ENCODE results near the gene KLK11.
"Not testable (repeated sequence)": the region's sequence is repeated elsewhere in the genome, so short reads cannot be mapped to it uniquely, and the experiment has no call there.

KLK11 gene

GRCh38 chr19:51007488-51007887, 18.9 kb downstream of the KLK11 start:
- in situ Hi-C loops (cut with MboI; ENCODE audit: low sequenced_read_pairs): no loop called here

DNA sequence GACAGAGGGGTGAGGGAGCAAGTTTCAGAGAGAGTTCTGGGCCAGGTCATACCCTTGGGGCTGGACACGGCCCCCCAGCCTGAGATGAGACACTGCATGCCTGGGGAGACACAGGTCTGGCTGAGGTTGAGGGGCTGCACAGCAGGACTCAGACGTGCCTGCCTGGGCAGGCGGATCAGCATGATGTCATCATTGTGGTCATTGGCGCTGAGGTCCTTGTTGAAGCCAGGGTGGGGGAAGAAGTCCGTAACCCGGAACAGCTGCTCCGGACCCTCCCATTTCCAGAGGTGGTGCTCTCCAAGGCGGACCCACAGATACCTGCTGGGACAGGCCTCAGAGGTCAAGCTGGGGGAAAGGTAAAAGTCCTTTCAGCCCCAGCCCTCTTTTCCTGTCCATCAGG, 20.0 kb downstream of the KLK11 start:
- in situ Hi-C loops (cut with MboI; ENCODE audit: low sequenced_read_pairs): no loop called here

GRCh38 chr19:51005248-51005647, 21.2 kb downstream of the KLK11 start:
- in situ Hi-C loops (cut with MboI; ENCODE audit: low sequenced_read_pairs): no loop called here

- in situ Hi-C loops (cut with MboI; ENCODE audit: low sequenced_read_pairs): no loop called here
Measured at GRCh38 chr19:51003316-51003715, 23.1 kb downstream of the KLK11 start.

DNA sequence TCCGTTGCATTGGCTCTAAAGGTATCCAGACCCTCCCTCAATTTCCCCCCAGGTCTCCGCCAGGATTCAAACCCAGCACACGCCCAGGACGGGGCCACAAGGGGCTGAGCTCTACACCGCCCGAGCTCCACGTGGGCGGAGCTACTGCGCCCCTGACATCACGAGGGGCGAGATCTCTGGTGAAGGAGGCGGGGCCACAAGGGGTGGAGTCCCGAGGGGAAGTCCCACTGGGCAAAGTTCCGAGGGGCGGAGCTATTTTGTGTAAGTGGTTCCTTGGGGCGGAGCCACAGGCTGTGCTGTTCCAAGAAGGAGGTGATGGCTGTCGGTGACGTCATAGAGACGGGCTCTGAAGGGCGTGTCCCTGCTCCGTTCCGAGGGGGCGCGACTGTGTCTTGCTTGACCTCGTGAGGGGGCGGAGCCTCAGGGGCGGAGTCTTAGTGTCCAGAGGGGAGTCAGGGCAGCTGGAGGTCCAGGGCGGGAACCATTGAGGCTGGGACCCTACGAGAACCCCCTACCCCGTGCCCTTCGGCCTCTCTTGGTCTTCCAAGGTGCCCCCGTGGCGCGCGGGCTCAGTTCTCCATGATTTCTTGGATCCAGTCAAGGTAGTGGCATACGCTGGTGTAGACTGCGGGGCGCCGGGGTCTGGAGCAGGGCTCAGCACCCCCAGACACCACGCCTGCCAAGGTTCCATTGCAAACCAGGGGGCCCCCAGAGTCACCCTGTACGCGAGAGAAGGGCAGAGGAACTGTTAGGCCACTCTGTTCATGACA, 23.7 kb downstream of the KLK11 start:
- in situ Hi-C loops (cut with MboI; ENCODE audit: low sequenced_read_pairs): no loop called here

- in situ Hi-C loops (cut with MboI; ENCODE audit: low sequenced_read_pairs): no loop called here
Measured at GRCh38 chr19:51002089-51002532, 24.3 kb downstream of the KLK11 start.

GRCh38 chr19:51001515-51001914, 24.9 kb downstream of the KLK11 start, which contains the start of gene KLK8:
KLK8 (minus strand) TSS chr19:51001604; CDS start chr19:51001167, 437 bp downstream.
- in situ Hi-C loops (cut with MboI; ENCODE audit: low sequenced_read_pairs): no loop called here

- in situ Hi-C loops (cut with MboI; ENCODE audit: low sequenced_read_pairs): no loop called here
Measured at GRCh38 chr19:51000981-51001380, 25.4 kb downstream of the KLK11 start.

GRCh38 chr19:51000426-51000825, 26.0 kb downstream of the KLK11 start:
- in situ Hi-C loops (cut with MboI; ENCODE audit: low sequenced_read_pairs): no loop called here

DNA sequence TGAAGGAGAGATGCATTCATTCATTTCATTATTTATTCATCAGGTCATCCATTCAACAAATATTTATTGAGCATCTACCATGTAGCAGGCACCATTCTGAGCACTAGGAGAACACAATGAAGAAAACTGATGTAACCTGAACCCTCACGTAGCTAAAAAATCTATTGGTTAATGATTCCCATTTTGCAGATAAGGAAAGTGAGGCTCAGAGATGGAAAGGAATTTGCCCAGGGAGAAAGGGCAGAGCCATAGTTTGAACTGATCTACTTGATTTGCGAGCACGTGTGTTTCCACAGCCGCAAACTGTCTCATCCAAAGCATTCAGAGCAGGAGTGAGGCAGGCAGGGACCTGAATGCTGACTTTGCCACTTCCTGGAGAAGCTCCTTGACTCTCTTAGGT, 27.7 kb downstream of the KLK11 start:
- in situ Hi-C loops (cut with MboI; ENCODE audit: low sequenced_read_pairs): no loop called here

DNA sequence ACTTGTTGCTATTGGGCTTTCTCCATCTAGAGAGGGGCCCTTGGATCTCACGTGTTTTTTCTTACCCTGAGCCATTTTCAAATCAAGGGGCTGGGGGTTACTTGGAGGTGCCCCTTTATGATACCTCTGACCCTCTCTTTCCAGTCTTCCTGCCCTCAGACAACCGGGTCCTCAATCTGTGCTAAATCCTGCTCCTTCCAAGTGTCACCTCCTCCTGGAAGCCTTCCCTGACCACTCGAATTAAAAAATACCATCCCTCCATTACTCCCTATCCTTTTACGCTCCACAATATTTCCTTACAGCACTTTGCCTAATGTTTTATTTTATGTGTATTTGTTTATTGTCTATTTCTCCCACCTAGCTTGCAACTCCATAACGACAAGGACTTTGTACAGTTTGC, 28.4 kb downstream of the KLK11 start:
- in situ Hi-C loops (cut with MboI; ENCODE audit: low sequenced_read_pairs): no loop called here

DNA sequence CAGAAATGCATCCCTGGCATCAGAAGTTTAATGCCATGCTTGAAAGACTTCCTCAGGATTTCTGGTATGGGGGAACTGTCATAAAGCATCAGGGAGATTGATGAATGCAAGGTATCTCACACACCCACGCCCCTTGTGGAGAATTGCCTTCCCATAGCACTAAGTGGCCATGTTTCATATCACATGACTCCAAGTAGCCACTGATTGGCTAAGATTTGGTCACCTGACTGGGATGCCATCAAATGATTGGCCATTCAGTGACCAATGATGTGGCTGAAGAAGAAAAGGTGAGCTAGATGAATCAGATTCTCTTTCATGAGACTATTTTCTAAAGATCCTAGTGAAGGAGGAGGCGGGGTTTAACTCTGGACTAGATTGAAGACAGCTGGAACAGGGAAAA, 32.3 kb downstream of the KLK11 start:
- in situ Hi-C loops (cut with MboI; ENCODE audit: low sequenced_read_pairs): no loop called here

- in situ Hi-C loops (cut with MboI; ENCODE audit: low sequenced_read_pairs): no loop called here
Measured at GRCh38 chr19:50992666-50993035, 33.8 kb downstream of the KLK11 start.

- in situ Hi-C loops (cut with MboI; ENCODE audit: low sequenced_read_pairs): not testable (repeated sequence)
Measured at GRCh38 chr19:50984416-50984815, 42.0 kb downstream of the KLK11 start.

DNA sequence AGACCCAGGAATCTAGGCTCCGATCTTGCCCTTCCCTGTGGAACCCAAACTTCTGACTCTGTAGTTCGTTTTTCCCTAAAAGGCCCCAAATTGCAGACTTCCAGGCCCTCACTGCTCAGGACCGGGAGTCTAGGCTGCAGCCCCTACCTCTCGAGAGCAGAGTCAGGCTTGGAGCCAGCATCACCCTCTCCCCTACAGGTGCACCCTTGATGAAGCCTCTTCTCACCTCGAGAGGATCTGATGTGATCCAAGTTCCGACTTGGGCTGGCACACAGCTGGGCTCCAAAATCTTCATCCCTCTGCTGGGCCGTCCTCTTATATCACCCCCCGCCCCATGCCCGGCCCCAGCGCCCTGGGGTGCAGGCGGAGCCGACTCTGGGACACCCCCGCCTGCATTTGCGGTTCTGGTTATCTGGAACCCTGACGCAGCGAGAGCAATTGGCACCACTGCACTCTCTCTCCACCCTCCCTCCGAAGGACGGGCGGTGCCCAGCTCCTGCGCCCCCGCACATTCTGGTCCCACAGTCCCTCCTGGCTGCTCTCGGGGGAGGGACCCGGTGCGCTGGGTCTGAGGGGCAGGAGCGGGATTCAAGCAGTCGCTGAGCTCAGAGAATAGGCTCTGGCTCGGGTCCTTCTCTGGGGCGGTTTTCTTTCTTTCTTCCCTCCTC, 42.7 kb downstream of the KLK11 start, which contains the start of gene KLK7:
Gene KLK7 (minus strand): TSS at position 293 of the 668 bp plus-strand sequence. CDS start 1,518 bp downstream, outside the sequence.
- in situ Hi-C loops (cut with MboI; ENCODE audit: low sequenced_read_pairs): no loop called here

GRCh38 chr19:50982186-50982585, 44.2 kb downstream of the KLK11 start:
- in situ Hi-C loops (cut with MboI; ENCODE audit: low sequenced_read_pairs): no loop called here

DNA sequence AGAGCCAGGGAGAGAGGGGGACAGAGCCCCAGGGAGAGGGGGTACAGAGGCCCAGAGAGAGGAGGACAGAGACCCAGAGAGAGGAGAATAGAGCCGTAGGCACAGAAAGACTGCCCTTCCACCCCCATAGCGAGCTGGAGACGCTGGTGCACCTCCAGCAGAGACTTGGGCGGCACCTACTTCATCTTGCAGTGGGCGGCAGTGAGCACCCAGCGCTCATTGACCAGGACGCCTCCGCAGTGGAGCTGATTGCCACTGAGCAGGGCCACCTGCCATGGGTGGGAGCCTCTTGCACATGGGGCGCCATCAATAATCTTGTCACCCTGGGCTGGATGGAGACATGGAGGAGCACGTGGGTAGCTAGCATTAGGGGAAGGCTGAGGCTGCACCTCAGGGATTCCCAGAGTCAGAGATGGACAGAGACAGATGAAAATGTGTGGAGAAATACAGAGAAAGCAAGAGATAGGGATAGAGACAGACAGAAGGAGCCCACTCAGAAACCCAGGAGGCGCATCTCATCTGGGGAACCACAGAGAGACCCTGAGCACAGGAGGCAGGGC, 44.7 kb downstream of the KLK11 start:
- in situ Hi-C loops (cut with MboI; ENCODE audit: low sequenced_read_pairs): no loop called here

GRCh38 chr19:50980208-50980607, 46.2 kb downstream of the KLK11 start:
- in situ Hi-C loops (cut with MboI; ENCODE audit: low sequenced_read_pairs): no loop called here

DNA sequence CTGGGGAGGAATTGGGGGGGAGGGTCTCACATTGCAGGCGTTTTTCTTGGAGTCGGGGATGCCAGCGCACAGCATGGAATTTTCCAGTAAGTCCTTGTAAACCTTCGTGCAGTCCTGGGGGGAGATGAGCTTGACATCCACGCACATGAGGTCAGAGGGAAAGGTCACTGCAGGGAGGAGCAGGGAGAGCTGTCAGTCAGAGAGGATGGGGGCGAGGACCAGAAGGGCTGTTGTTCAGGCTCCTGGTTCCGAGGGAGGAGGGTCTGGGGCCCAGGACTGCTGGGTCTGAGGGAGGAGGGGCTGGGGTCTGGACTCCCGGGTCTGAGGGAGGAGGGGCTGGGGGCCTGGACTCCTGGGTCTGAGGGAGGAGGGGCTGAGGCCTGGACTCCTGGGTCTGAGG, 46.7 kb downstream of the KLK11 start:
- in situ Hi-C loops (cut with MboI; ENCODE audit: low sequenced_read_pairs): no loop called here

DNA sequence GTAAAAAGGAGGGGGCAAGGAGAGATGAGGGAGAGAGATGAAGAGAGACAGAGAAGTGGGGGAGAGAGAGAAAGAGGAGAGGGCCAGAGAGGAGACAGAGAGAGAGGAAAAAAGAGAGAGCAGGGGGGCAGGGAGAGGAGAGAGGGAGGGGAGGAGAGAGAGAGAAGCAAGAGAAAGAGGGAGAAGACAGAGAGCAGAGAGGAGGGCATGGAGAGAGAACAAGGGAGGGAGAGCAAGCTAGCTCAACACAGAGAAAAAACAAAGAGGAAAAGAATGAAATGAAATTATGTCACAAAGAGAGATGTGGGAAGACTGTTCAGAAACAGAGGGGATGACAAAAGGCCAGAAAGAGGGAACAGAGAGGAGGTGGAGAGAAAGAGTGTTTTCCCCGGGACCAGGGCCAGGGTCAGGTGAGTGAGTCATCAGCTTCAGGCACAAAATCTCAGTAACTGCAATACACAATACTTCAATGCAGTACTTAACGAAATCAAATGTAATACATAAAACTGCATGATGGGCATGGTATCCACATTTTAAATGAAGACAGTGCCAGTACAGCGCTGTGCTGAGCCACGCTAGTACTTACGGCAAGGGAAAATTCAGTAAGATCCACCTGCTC, 47.5 kb downstream of the KLK11 start:
- in situ Hi-C loops (cut with MboI; ENCODE audit: low sequenced_read_pairs): no loop called here

- in situ Hi-C loops (cut with MboI; ENCODE audit: low sequenced_read_pairs): no loop called here
Measured at GRCh38 chr19:50977626-50978025, 48.8 kb downstream of the KLK11 start.

GRCh38 chr19:50975766-50976165, 50.6 kb downstream of the KLK11 start:
- in situ Hi-C loops (cut with MboI; ENCODE audit: low sequenced_read_pairs): no loop called here

Data from HL-60/S4 treated with phorbol 12-myristate 13-acetate at 8.2 ng/mL for 4 days and 3 days (cell line).